B cell (primary cell): ENCODE measurements around the gene SKOR1. TPM values are rescaled to one million over a fixed set of nuclear protein-coding genes. Genes with fewer than 3 reads are reported as not detected.

Source experiments
- ATAC-seq: fragments of 200-7000 bp; cut with Tn5 transposase; one replicate; pipeline ENCODE4 v1.10.0; 2021; ENCODE audit warnings: low read depth, mild to moderate bottlenecking, moderate number of reproducible peaks, moderate library complexity
- CTCF ChIA-PET: fragments of 350-600 bp; sonication (Branson Sonifier 250); formaldehyde crosslinking; loops from one replicate; lab custom pipeline; 2021; ENCODE audit warnings: antibody characterized with exemption, inconsistent platforms; lab: Charles Lee
- POLR2A ChIA-PET: fragments of 350-600 bp; sonication (Branson Sonifier 250); formaldehyde crosslinking; loops from one replicate; lab custom pipeline; 2021; ENCODE audit warnings: antibody characterized with exemption; lab: Charles Lee
- DNase-seq: peaks from one replicate; pipeline ENCODE4 v3.0.0; 2013
- H2AFZ ChIP-seq: 2 replicates; pipeline ENCODE4 v1.6.1; 2012; ENCODE audit warnings: mild to moderate bottlenecking, low read depth, low read length; ENCODE audit not compliant: insufficient read depth, poor library complexity, severe bottlenecking
- H3K27ac ChIP-seq, 2 donors: 1 replicate in 1 of 2; 2 replicates in 1 of 2; pipeline ENCODE4 v1.5.1; 2012 to 2013; ENCODE audit warnings: low read length in 2 of 2, mild to moderate bottlenecking in 2 of 2, moderate library complexity in 1 of 2
- H3K27me3 ChIP-seq, 4 experiments: fragments of 200-600 bp in 1 of 4; sonication (generic) in 1 of 4; replicated peaks in 1 of 4; 1 replicate in 2 of 4; 2 replicates in 2 of 4; pipeline versions ENCODE4 v1.6.1 to v1.7.0; 2013 to 2016; ENCODE audit warnings: low read length in 3 of 4, mild to moderate bottlenecking in 2 of 4, mixed read lengths in 1 of 4, moderate library complexity in 1 of 4; ENCODE audit not compliant: insufficient read depth in 4 of 4, control insufficient read depth in 3 of 4; ENCODE audit errors: control extremely low read depth in 1 of 4
- H3K36me3 ChIP-seq, 2 experiments: replicated peaks in 1 of 2; 1 replicate in 1 of 2; 2 replicates in 1 of 2; pipeline versions ENCODE4 v1.6.1 to v1.7.1; 2013; ENCODE audit warnings: low read length in 1 of 2; ENCODE audit not compliant: insufficient read depth in 2 of 2, control insufficient read depth in 1 of 2; ENCODE audit errors: control extremely low read depth in 1 of 2, extremely low read depth in 1 of 2
- H3K4me1 ChIP-seq, 2 donors: fragments of 200-600 bp in 1 of 2; sonication (generic) in 1 of 2; 1 replicate in 1 of 2; 2 replicates in 1 of 2; pipeline versions ENCODE4 v1.5.1 to v1.6.1; 2013 to 2017; ENCODE audit warnings: low read length in 2 of 2; ENCODE audit not compliant: control insufficient read depth in 2 of 2, insufficient read depth in 2 of 2
- H3K4me2 ChIP-seq: replicated peaks from 2 replicates; pipeline ENCODE3; 2012; ENCODE audit warnings: mild to moderate bottlenecking, low read depth, low read length; ENCODE audit not compliant: poor library complexity, severe bottlenecking
- H3K4me3 ChIP-seq, 5 experiments: fragments of 200-600 bp in 1 of 5; sonication (generic) in 1 of 5; 1 replicate in 3 of 5; 2 replicates in 2 of 5; pipeline versions ENCODE4 v1.5.1 to v1.7.0; 2011 to 2016; ENCODE audit warnings: low read length in 4 of 5, mild to moderate bottlenecking in 4 of 5, low read depth in 2 of 5, control low read depth in 1 of 5, moderate library complexity in 1 of 5; ENCODE audit not compliant: insufficient read depth in 1 of 5; ENCODE audit errors: control extremely low read depth in 1 of 5, extremely low read depth in 1 of 5
- H3K79me2 ChIP-seq: fragments of 200-600 bp; sonication (generic); one replicate; pipeline ENCODE4 v1.6.0; 2016; ENCODE audit warnings: low read length; ENCODE audit not compliant: control insufficient read depth, insufficient read depth
- H3K9ac ChIP-seq: fragments of 200-600 bp; sonication (generic); 2 replicates; pipeline ENCODE4 v1.6.1; 2017; ENCODE audit warnings: mild to moderate bottlenecking, low read length, moderate library complexity
- H3K9me3 ChIP-seq, 3 donors: one replicate each; pipeline versions ENCODE4 v1.6.1 to v1.7.1; 2013; ENCODE audit warnings: low read length in 2 of 3; ENCODE audit not compliant: control insufficient read depth in 2 of 3, insufficient read depth in 1 of 3; ENCODE audit errors: control extremely low read depth in 1 of 3
- H4K20me1 ChIP-seq: 2 replicates; pipeline ENCODE4 v1.6.0; 2012; ENCODE audit warnings: mild to moderate bottlenecking, low read length; ENCODE audit not compliant: insufficient read depth, control insufficient read depth, poor library complexity, severe bottlenecking
- H3K27ac Mint-ChIP-seq: one replicate; pipeline ENCODE4 v1.8.0; 2021; ENCODE audit warnings: mixed read lengths
- H3K27me3 Mint-ChIP-seq: one replicate; pipeline ENCODE4 v1.8.0; 2021; ENCODE audit warnings: mixed read lengths
- H3K4me1 Mint-ChIP-seq: one replicate; pipeline ENCODE4 v1.8.0; 2021; ENCODE audit warnings: mixed read lengths
- H3K4me3 Mint-ChIP-seq: one replicate; pipeline ENCODE4 v1.8.0; 2021; ENCODE audit warnings: mixed read lengths
- H3K9me3 Mint-ChIP-seq: one replicate; pipeline ENCODE4 v1.8.0; 2022; ENCODE audit warnings: mixed read lengths; ENCODE audit not compliant: insufficient read depth
- EZH2 ChIP-seq: IDR thresholded peaks from 2 replicates; pipeline ENCODE4 v1.6.1; 2012; ENCODE audit warnings: borderline replicate concordance, low read depth, mild to moderate bottlenecking, moderate library complexity, low read length; ENCODE audit not compliant: insufficient read depth, poor library complexity, severe bottlenecking
- WGBS: methylation state at CpG from one replicate; pipeline ENCODE4 v1.1.5; 2013; ENCODE audit warnings: missing lambda C conversion rate; ENCODE audit not compliant: insufficient coverage; 5-methylcytosine and 5-hydroxymethylcytosine counted together
- intact Hi-C: fragments of 100-400 bp; cut with micrococcal nuclease; formaldehyde crosslinking; loops from one replicate; pipeline ENCODE4 v1.10.0; 2022
- polyA plus RNA-seq: library from polyadenylated mRNA; depleted of rRNA; stranded (reverse); fragments of >200 nt; gene quantifications from 2 replicates; pipeline ENCODE4 v1.2.3, GENCODE V29; 2012
- total RNA-seq, 2 donors: library from RNA; stranded (reverse); fragments of 120-200 nt in 1 of 2; gene quantifications; 1 replicate in 1 of 2; 2 replicates in 1 of 2; pipeline versions ENCODE4 v1.2.3 to v1.2.4, GENCODE V29; 2013 to 2022
- TF ChIP-seq, protein P1 (sequence below): fragments of 200-600 bp; IDR thresholded peaks from one replicate; pipeline ENCODE4 v1.8.0; 2022; ENCODE audit warnings: antibody characterized with exemption, mild to moderate bottlenecking

SKOR1 gene
- total and polyA plus RNA-seq, 2 donors (not counting 1 experiment from before 2014, with no cell fraction given): 0.37 to 0.67 TPM

DNA sequence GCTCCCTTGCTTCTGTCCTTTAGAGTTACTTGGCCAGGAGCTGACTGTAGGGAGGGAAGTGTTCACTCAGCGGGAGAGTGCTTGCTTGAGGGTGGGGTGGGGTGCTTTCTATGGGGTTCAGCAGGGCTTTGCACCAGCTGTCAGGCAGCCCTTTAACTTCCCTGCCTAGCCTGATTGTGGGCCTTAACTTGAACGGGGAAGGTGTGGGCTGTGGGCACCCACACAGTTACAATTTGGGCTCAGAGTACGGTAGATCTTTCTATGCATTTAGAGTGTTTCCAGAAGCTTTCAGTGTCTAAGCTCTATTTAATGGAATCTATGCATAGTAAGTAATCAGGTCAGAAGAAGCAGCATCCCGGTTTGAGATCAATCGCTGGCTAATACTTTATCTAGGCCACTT is 48.2 kb upstream of the SKOR1 start:
- intact Hi-C loops: no loop called here
- Histone ChIP-seq H3K79me2 (no peaks in the 10 kb centered on the region), H3K27me3 (no peaks in the 10 kb centered on the region), H3K4me1 (peaks cover 8 to 10% of the 10 kb centered on the region in 2 donors), H3K9me3 (no peaks in the 10 kb centered on the region), H3K36me3 (no peaks in the 10 kb centered on the region), H3K4me3 (no peak overlapping the region), H2AFZ (no peak overlapping the region), H3K4me2 (no peak overlapping the region), H4K20me1 (no peaks in the 10 kb centered on the region), H3K9ac (no peak overlapping the region), H3K27ac (no peak overlapping the region)
- 48% methylated on average over 3 of the region's 5 CpGs for WGBS
- no peak overlapping the region for H3K4me3 Mint-ChIP-seq
- ChIA-PET CTCF (interaction anchor here (0.9 to 1.4 kb wide), 3 partner anchors 33 to 86 kb away, joined by 3 to 5 read pairs (median 3); no protein-coding TSS in a partner anchor), POLR2A (interaction anchor here (0.5 kb wide), 1 partner anchor 259 kb away, joined by 5 read pairs; no protein-coding TSS in a partner anchor)
- peaks cover 13% of the 10 kb centered on the region for H3K4me1 Mint-ChIP-seq
- no peaks in the 10 kb centered on the region for H3K27me3 Mint-ChIP-seq
- DNase-seq (no peak), ATAC-seq (no peak)
- H3K9me3 Mint-ChIP-seq: no peaks in the 10 kb centered on the region
- H3K27ac Mint-ChIP-seq: no peak overlapping the region
- TF ChIP-seq EZH2: no peak
- TF ChIP-seq, protein P1, sequence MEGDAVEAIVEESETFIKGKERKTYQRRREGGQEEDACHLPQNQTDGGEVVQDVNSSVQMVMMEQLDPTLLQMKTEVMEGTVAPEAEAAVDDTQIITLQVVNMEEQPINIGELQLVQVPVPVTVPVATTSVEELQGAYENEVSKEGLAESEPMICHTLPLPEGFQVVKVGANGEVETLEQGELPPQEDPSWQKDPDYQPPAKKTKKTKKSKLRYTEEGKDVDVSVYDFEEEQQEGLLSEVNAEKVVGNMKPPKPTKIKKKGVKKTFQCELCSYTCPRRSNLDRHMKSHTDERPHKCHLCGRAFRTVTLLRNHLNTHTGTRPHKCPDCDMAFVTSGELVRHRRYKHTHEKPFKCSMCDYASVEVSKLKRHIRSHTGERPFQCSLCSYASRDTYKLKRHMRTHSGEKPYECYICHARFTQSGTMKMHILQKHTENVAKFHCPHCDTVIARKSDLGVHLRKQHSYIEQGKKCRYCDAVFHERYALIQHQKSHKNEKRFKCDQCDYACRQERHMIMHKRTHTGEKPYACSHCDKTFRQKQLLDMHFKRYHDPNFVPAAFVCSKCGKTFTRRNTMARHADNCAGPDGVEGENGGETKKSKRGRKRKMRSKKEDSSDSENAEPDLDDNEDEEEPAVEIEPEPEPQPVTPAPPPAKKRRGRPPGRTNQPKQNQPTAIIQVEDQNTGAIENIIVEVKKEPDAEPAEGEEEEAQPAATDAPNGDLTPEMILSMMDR: no peak

DNA sequence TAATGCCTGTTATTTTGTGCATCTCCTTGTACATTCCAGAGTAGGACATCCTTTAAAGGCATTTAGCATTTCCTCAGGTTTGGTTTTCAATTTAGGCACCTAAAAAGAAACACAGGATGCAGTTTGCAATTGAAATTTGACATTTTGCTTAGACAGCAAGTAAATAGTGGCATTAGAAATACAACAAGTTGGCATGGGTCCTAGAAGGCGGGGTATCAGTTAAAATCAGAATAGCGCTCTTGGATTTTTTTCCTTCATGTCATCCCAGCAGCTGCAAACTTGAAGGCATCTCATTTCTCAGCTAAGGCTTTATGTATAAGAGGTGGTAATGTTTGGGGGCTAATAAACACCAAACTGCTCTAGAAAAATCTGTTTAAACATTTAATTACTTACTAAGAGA is 47.5 kb upstream of the SKOR1 start:
- TF ChIP-seq, protein P1: no peak
- no peak for TF ChIP-seq EZH2
- H3K79me2 ChIP-seq: no peaks in the 10 kb centered on the region
- H3K27me3 ChIP-seq: no peaks in the 10 kb centered on the region
- H3K4me1 ChIP-seq: peaks cover 12% of the 10 kb centered on the region in 2 donors
- H2AFZ ChIP-seq: no peak overlapping the region
- H3K27ac ChIP-seq: no peak overlapping the region
- no peak for DNase-seq
- H3K4me2 ChIP-seq: no peak overlapping the region
- H3K4me3 ChIP-seq: no peak overlapping the region
- Mint-ChIP-seq H3K27me3 (no peaks in the 10 kb centered on the region), H3K9me3 (no peaks in the 10 kb centered on the region), H3K4me3 (no peak overlapping the region), H3K27ac (no peak overlapping the region), H3K4me1 (peaks cover 18% of the 10 kb centered on the region)
- ChIA-PET CTCF (interaction anchor here (0.6 to 3.5 kb wide), 4 partner anchors 32 to 831 kb away, joined by 3 to 11 read pairs (median 3); no protein-coding TSS in a partner anchor), POLR2A (no interaction called here)
- H3K36me3 ChIP-seq: no peaks in the 10 kb centered on the region
- no peak for ATAC-seq
- 100% methylated on average over 1 of the region's 2 CpGs for WGBS
- no peaks in the 10 kb centered on the region for H4K20me1 ChIP-seq
- H3K9ac ChIP-seq: no peak overlapping the region
- no peaks in the 10 kb centered on the region for H3K9me3 ChIP-seq
- intact Hi-C loops: no loop called here
